Smooth muscle cell (in vitro differentiated cells): ENCODE data around the gene AP3B1. TPM values are rescaled to one million over a fixed set of nuclear protein-coding genes. Genes with fewer than 3 reads are reported as not detected.

Source experiments
- DNase-seq: peaks from one replicate; lab custom pipeline; 2025; ENCODE audit not compliant: unreplicated experiment; lab: John Stamatoyannopoulos, UW
- H2AFZ ChIP-seq: fragments of 200-600 bp; sonication (generic); 2 replicates; pipeline ENCODE4 v1.6.0; 2016; ENCODE audit warnings: antibody characterized with exemption, low read depth, mild to moderate bottlenecking
- H3F3A ChIP-seq: fragments of 200-600 bp; sonication (generic); 2 replicates; pipeline ENCODE4 v1.6.0; 2017; ENCODE audit warnings: antibody characterized with exemption, low read depth
- H3K27ac ChIP-seq: fragments of 200-600 bp; sonication (generic); 2 replicates; pipeline ENCODE4 v1.5.1; 2016; ENCODE audit warnings: low read depth, mild to moderate bottlenecking
- H3K27me3 ChIP-seq: fragments of 200-600 bp; sonication (generic); 2 replicates; pipeline ENCODE4 v1.6.1; 2016; ENCODE audit warnings: low read depth, mild to moderate bottlenecking
- H3K36me3 ChIP-seq: fragments of 200-600 bp; sonication (generic); 2 replicates; pipeline ENCODE4 v1.5.1; 2016; ENCODE audit warnings: low read depth
- H3K4me1 ChIP-seq: fragments of 200-600 bp; sonication (generic); 2 replicates; pipeline ENCODE4 v1.5.1; 2016; ENCODE audit warnings: low read depth
- H3K4me2 ChIP-seq: fragments of 200-600 bp; sonication (generic); 2 replicates; pipeline ENCODE4 v1.6.0; 2016; ENCODE audit warnings: mild to moderate bottlenecking
- H3K4me3 ChIP-seq: fragments of 200-600 bp; sonication (generic); 2 replicates; pipeline ENCODE4 v1.5.1; 2016; ENCODE audit warnings: mild to moderate bottlenecking
- H3K79me2 ChIP-seq: fragments of 200-600 bp; sonication (generic); 2 replicates; pipeline ENCODE4 v1.6.0; 2016; ENCODE audit warnings: low read depth, mild to moderate bottlenecking
- H3K9ac ChIP-seq: fragments of 200-600 bp; sonication (generic); 2 replicates; pipeline ENCODE4 v1.6.0; 2016; ENCODE audit warnings: low read depth
- H3K9me3 ChIP-seq: fragments of 200-600 bp; sonication (generic); replicated peaks from 2 replicates; pipeline ENCODE4 v1.5.1; 2016; ENCODE audit warnings: low read depth
- H4K20me1 ChIP-seq: fragments of 200-600 bp; sonication (generic); 2 replicates; pipeline ENCODE4 v1.6.0; 2016; ENCODE audit warnings: low read depth
- CTCF ChIP-seq: fragments of 200-600 bp; sonication (generic); IDR thresholded peaks from 2 replicates; pipeline ENCODE4 v1.5.1; 2017; ENCODE audit warnings: borderline replicate concordance, mild to moderate bottlenecking, antibody characterized with exemption; ENCODE audit not compliant: insufficient read depth, poor library complexity, severe bottlenecking
- WGBS: methylation state at CpG from one replicate; pipeline ENCODE4 v1.1.7; 2016; ENCODE audit warnings: low lambda C conversion rate; 5-methylcytosine and 5-hydroxymethylcytosine counted together
- polyA plus RNA-seq: library from polyadenylated mRNA; unstranded; fragments of >200 nt; fragmentation: Nextera tagmentation; extraction: Ambion mirVana; gene quantifications from 2 replicates; pipeline ENCODE4 v1.2.1, GENCODE V29; 2016
- total RNA-seq: library from RNA; depleted of rRNA; stranded (reverse); fragments of >200 nt; gene quantifications from 2 replicates; pipeline ENCODE4 v1.2.3, GENCODE V29; 2014

AP3B1 gene
- total and polyA plus RNA-seq, 2 experiments from 2014 or later, result 36.9 to 76.3 TPM

GRCh38 chr5:78065663-78066062, 228.8 kb downstream of the AP3B1 start:
- H3K4me3 ChIP-seq, result no peak overlapping the region
- DNase-seq, result no peak
- no peaks in the 10 kb centered on the region for H3K4me1 ChIP-seq
- no peak for TF ChIP-seq CTCF
- H3K9me3 ChIP-seq, result peaks cover 11% of the 10 kb centered on the region
- H3K27ac ChIP-seq, result no peak overlapping the region
- peaks cover 3% of the 10 kb centered on the region for H4K20me1 ChIP-seq
- H2AFZ ChIP-seq, result no peak overlapping the region
- 84% methylated on average over 5 of the region's 5 CpGs for WGBS
- H3K36me3 ChIP-seq, result peaks cover 9% of the 10 kb centered on the region
- no peak overlapping the region for H3K9ac ChIP-seq
- H3F3A ChIP-seq, result no peaks in the 10 kb centered on the region
- H3K27me3 ChIP-seq, result no peaks in the 10 kb centered on the region
- no peak overlapping the region for H3K4me2 ChIP-seq
- no peaks in the 10 kb centered on the region for H3K79me2 ChIP-seq

- Histone ChIP-seq H3F3A (no peaks in the 10 kb centered on the region), H3K4me2 (no peak overlapping the region), H3K36me3 (peaks cover 9% of the 10 kb centered on the region), H3K79me2 (no peaks in the 10 kb centered on the region), H3K4me3 (no peak overlapping the region), H3K27me3 (no peaks in the 10 kb centered on the region), H3K4me1 (no peaks in the 10 kb centered on the region), H3K27ac (no peak overlapping the region), H2AFZ (no peak overlapping the region), H3K9ac (no peak overlapping the region), H3K9me3 (peaks cover 11% of the 10 kb centered on the region), H4K20me1 (peaks cover 3% of the 10 kb centered on the region)
- DNase-seq, result no peak
- 94% methylated on average over 12 of the region's 12 CpGs for WGBS
- no peak for TF ChIP-seq CTCF
Measured at GRCh38 chr5:78064941-78065472, 229.5 kb downstream of the AP3B1 start.

- no peak for DNase-seq
- TF ChIP-seq CTCF, result no peak
- Histone ChIP-seq H3K27me3 (no peaks in the 10 kb centered on the region), H3K9me3 (peaks cover 11% of the 10 kb centered on the region), H3K79me2 (no peaks in the 10 kb centered on the region), H3F3A (no peaks in the 10 kb centered on the region), H4K20me1 (peaks cover 3% of the 10 kb centered on the region), H3K36me3 (peaks cover 9% of the 10 kb centered on the region), H3K27ac (no peak overlapping the region), H2AFZ (no peak overlapping the region), H3K4me3 (no peak overlapping the region), H3K9ac (no peak overlapping the region), H3K4me2 (no peak overlapping the region), H3K4me1 (no peaks in the 10 kb centered on the region)
- WGBS, result 94% methylated on average over 2 of the region's 2 CpGs
Measured at GRCh38 chr5:78063495-78063894, 231.0 kb downstream of the AP3B1 start.

GRCh38 chr5:78062645-78063044, 231.9 kb downstream of the AP3B1 start:
- H3K9ac ChIP-seq, result no peak overlapping the region
- H2AFZ ChIP-seq, result no peak overlapping the region
- no peaks in the 10 kb centered on the region for H3K4me1 ChIP-seq
- H3K9me3 ChIP-seq, result peaks cover 3% of the 10 kb centered on the region
- H3K27ac ChIP-seq, result no peak overlapping the region
- H3K4me2 ChIP-seq, result no peak overlapping the region
- 92% methylated on average over 4 of the region's 4 CpGs for WGBS
- peaks cover 5% of the 10 kb centered on the region for H3K36me3 ChIP-seq
- TF ChIP-seq CTCF, result no peak
- H3F3A ChIP-seq, result no peaks in the 10 kb centered on the region
- H3K27me3 ChIP-seq, result no peaks in the 10 kb centered on the region
- H3K79me2 ChIP-seq, result no peaks in the 10 kb centered on the region
- no peak overlapping the region for H3K4me3 ChIP-seq
- DNase-seq, result no peak
- H4K20me1 ChIP-seq, result peaks cover 3% of the 10 kb centered on the region
